Measurements from ENCODE around the gene UCHL3. TPM values are rescaled to one million over a fixed set of nuclear protein-coding genes. Genes with fewer than 3 reads are reported as not detected.

Gene UCHL3
- total and polyA plus RNA-seq, 10 of the 15 experiments (the other 5 are each of a cell fraction or from before 2014, with no cell fraction given), result 52.5 to 179 (median 104) TPM

DNA sequence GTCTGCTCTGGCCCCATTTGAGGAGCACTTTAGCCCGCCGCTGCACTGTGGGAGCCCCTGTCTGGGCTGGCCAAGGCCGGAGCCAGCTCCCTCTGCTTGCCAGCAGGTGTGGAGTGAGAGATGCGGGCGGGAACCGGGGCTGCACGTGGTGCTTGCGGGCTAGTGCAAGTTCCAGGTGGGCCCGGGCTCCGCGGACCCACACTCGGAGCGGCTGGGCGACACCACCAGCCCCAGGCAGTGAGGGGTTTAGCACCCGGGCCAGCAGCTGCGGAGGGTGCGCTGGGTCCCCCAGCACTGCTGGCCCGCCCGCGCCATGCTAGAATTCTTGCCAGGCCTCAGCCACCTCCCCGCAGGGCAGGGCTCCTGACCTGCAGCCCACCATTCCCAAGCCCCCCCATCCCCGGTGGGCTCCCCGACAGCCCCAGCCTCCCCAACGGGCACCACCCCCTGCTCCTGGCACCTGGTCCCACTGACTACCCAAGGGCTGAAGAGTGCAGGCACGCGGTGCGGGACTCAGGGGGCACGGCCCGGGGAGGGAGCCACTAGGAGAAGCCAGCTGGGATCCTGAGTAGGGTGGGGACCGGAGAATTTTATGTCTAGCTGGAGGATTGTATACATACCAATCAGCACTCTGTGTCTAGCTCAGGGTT, 31.0 kb upstream of the UCHL3 start (continued):
- TF ChIP-seq CREB1 (IDR thresholded peaks at IDR 0.05; ENCODE audit: low read depth), result no peak
- no peak for TF ChIP-seq BHLHE40 (IDR thresholded peaks at IDR 0.05; ENCODE audit: borderline replicate concordance in 1 of 2, low read depth in 2 of 2, low read length in 1 of 2)
- TF ChIP-seq, protein P1, sequence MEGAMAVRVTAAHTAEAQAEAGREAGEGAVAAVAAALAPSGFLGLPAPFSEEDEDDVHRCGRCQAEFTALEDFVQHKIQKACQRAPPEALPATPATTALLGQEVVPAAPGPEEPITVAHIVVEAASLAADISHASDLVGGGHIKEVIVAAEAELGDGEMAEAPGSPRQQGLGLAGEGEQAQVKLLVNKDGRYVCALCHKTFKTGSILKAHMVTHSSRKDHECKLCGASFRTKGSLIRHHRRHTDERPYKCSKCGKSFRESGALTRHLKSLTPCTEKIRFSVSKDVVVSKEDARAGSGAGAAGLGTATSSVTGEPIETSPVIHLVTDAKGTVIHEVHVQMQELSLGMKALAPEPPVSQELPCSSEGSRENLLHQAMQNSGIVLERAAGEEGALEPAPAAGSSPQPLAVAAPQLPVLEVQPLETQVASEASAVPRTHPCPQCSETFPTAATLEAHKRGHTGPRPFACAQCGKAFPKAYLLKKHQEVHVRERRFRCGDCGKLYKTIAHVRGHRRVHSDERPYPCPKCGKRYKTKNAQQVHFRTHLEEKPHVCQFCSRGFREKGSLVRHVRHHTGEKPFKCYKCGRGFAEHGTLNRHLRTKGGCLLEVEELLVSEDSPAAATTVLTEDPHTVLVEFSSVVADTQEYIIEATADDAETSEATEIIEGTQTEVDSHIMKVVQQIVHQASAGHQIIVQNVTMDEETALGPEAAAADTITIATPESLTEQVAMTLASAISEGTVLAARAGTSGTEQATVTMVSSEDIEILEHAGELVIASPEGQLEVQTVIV (IDR thresholded peaks at IDR 0.05; ENCODE audit: borderline replicate concordance, partially characterized antibody), result no peak
- TF ChIP-seq POU2F2 (IDR thresholded peaks at IDR 0.05; ENCODE audit: borderline replicate concordance, low read depth, low read length), result no peak
- no peak for TF ChIP-seq STAT3 (IDR thresholded peaks at IDR 0.05; ENCODE audit: low read depth, low read length)
- TF ChIP-seq ZZZ3 (IDR thresholded peaks at IDR 0.05; ENCODE audit: control insufficient read depth, insufficient read length, low read depth), result no peak
- TF ChIP-seq EGR1 (IDR thresholded peaks at IDR 0.05; ENCODE audit: borderline replicate concordance in 1 of 2, low read depth in 2 of 2, low read length in 2 of 2), result no peak
- TF ChIP-seq, protein P2, sequence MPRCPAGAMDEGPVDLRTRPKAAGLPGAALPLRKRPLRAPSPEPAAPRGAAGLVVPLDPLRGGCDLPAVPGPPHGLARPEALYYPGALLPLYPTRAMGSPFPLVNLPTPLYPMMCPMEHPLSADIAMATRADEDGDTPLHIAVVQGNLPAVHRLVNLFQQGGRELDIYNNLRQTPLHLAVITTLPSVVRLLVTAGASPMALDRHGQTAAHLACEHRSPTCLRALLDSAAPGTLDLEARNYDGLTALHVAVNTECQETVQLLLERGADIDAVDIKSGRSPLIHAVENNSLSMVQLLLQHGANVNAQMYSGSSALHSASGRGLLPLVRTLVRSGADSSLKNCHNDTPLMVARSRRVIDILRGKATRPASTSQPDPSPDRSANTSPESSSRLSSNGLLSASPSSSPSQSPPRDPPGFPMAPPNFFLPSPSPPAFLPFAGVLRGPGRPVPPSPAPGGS (IDR thresholded peaks at IDR 0.05; ENCODE audit: borderline replicate concordance, insufficient read depth, low read depth, low read length, poor library complexity, severe bottlenecking), result no peak
